GM03348 (cell line): ENCODE results near the gene F8A2.
"Not testable (repeated sequence)": the region's sequence is repeated elsewhere in the genome, so short reads cannot be mapped to it uniquely, and the experiment has no call there.

Experiments used
- DNase-seq: peaks from one replicate; pipeline ENCODE4 v3.0.0; 2012; ENCODE audit warnings: low spot score

The F8A2 gene

DNA sequence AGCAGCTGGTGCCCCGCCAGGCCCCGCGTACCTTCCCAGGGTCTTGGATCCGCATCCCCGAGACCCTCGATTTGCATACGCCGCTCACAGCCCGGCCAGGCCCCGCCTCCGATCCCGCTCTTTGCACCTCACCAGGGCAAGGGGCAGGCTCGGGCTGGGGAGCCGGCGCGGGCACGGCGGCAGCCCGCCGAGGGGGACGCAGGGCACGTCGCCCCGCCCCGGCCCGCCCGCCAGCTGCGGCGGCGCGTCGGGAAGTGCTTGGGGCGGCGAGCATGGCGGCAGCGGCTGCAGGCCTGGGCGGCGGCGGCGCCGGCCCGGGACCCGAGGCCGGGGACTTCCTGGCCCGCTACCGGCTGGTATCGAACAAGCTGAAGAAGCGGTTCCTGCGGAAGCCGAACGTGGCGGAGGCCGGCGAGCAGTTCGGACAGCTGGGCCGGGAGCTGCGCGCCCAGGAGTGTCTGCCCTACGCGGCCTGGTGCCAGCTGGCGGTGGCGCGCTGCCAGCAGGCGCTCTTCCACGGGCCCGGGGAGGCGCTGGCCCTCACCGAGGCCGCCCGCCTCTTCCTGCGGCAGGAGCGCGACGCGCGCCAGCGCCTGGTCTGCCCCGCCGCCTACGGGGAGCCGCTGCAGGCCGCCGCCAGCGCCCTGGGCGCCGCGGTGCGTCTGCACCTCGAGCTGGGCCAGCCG, at the start of gene F8A2:
Gene F8A2, plus strand, starts transcription at position 253 of the 686 bp plus-strand sequence. Its CDS starts 20 bp downstream, at position 273.
- not testable (repeated sequence) for DNase-seq

DNA sequence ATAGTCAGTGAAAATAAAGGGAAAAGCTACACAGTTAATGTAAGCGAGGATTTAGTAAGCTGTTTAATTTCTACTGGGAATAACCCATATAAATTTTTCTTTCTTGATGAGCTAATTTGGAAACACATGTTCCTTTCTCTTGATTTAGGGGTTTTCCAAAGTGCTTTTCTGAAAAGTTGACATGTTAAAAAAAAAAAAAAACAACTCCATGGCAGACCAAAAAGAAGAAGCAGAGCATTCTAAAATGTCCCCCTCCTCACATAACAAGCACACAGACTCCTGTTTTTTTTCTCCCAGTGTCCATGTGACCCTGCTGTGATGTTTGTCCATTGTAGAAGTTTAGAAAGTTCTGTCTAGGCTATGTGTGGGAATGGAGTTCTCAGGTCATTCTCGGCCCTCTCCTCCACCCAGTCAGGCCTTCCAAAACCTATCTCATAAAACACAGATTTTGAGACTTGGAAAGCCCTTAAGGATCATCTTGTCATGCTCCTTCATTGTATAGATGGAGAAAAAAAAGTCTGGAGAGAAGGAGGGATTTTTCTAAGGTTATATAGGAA, 48.3 kb upstream of the F8A2 start:
- DNase-seq = no peak

DNA sequence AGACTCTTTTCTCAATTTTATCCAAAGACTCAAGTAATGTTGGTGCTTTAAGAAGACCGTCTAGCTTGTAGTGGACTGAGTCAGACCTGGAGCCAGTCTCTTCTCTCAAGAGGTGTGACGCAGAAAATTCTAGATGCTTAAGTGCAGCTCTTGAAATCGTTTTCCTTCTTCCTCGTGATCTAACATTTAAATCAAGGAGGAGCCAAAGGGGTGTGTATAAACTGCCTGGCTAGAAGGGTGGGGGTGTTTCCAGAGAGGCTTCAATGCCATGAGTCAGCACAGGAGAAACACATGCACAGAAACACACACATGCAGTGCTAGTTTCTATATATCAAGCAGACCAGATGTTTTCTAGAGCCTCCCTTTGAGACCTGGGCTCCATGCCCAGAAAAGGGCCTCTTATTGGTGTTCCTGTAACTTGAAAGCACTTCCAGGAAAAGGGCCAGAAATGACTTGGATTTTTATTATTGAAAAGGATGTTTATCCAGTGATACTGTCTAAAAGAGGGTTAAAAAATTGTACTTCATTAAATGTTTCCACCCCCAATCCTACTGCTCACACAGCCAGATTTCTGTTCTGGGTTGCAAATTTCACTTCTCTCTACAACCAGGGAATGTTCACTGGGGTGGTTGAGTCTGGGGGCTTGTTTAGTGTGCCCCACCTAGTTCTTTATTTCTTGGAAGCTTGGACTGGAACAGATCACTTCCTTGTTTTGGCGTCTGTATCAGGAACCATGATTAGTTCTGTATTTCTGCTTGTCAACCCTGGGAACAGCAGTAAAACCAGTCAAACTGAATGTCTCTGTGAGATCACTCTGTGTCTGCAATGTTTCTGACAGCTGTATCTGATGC, 47.2 kb upstream of the F8A2 start, which contains the start of gene CLIC2:
Gene CLIC2, minus strand, starts transcription at position 129 of the 851 bp plus-strand sequence. CDS start 187 bp downstream, outside the sequence.
- peak; percentile 27 for DNase-seq

DNA sequence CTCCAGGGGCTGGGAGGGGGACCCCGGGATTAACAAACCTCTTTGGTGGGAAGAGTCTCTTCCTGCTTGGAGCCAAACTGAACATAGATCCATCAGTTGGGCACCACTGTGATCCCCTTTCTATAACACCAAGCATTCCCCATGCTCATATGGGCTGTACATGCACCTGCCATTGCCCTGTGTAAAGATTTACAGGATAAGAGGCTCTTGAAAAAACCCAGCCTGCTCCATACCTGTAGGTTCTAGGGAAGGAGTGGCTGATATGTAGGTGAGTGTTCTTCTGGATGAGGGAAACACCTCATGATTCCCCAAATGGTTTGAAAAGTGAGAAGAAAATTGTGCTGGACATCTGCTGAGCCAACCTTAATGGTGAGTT, 46.6 kb upstream of the F8A2 start:
- DNase-seq = not testable (repeated sequence)

DNA sequence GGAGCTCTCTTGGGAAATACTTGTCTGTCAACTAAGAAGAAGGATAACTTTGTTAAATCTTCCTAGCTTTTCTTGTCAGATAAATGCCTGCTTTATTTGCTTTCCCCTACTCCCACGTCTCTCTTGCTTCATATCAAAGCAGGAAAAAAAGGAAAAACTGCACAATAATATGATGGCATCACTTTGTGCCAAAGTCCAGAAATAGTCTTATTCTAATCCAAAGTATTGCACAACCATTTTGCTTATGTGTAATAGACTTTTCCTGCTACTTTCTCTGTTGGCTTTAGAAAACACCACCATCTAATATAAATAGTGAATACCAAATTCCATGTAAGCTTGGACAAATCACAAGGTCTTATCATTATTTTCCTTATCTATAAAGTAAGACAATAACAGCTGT, 36.2 kb upstream of the F8A2 start:
- not testable (repeated sequence) for DNase-seq

DNA sequence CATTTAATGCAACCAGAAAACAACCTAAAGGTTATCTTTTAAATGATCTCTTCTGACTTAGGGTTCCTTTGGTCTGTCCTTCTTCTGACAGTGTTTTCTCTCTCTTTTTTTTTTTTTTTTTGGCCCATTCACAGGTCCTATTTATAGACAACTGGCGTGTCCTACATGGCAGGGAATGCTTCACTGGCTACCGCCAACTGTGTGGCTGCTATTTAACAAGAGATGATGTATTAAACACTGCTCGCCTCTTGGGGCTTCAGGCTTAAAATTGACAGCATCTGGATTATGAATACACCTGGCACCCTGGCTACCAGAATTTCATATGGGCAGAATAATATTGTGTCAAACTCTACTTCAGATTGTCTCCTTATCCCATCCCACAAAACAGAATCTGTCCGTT, 32.4 kb upstream of the F8A2 start:
- not testable (repeated sequence) for DNase-seq

DNA sequence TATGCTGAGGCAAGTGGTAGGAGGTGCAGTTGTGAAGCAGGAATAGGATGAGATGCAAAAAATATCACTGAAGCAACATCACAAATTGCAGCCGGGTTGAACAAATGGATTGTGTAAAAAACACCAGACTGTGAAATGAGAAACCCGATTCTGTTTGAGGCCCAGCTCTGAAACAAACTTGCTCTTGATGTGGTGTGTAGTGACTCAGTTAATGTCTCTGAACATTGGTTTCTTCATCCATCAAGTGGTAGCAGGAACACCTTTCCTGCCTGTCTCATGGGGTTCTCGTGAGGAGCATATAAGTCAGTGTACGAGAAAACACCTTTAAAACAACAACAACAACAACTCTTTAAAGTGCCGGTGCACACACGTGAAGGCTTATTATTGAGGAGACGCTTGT, 18.2 kb upstream of the F8A2 start:
- not testable (repeated sequence) for DNase-seq

DNA sequence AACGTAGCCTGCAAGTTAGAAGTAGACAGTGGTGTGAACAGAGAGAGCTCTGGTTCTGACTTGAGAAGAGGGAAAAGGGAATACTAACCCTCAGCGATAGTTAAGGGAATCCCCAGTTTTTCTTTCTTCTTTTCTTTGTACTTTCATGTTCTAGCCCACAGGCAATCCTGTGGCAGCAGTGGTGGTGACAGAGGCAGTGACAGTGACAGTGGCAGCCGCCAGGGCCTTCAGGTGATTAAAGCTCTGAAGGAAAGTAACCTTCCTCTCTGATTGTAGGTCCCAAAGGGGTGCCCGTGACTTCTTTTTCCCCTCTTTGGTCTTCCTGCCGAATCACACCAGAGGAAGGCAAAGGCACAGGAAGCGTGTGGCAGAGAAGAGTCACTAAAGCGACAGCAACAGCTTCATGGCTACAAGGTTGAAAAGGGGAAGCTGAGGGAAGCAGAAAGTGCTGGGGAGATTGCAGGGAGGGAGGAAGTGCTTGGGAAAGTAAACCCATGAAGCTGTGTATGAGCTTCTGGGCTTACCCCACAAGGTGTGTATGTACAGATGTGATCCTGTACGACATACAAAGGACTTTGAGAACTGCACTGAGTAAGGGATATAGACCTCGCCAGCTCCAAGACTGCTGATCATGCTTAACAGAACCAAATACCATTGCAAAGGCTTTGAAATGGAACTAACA, 8.0 kb upstream of the F8A2 start:
- not testable (repeated sequence) for DNase-seq

DNA sequence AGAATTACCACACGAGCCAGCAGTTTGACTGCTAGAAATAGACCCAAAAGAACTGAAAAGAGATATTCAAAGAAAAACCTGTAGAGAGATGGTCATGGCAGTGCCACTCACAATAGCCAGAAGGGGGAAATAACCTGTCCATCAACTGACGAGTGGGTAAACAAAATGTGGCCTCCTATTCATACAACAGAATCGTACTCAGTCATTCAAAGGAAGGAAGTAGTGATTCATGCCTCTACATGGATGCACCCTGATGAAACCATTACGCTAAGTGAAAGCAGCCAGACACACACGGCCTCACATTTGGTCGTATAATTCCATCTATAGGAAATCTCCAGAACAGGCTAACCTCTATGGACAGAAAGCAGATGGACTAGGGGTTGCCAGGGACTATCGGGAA, 2.1 kb upstream of the F8A2 start:
- DNase-seq = not testable (repeated sequence)

DNA sequence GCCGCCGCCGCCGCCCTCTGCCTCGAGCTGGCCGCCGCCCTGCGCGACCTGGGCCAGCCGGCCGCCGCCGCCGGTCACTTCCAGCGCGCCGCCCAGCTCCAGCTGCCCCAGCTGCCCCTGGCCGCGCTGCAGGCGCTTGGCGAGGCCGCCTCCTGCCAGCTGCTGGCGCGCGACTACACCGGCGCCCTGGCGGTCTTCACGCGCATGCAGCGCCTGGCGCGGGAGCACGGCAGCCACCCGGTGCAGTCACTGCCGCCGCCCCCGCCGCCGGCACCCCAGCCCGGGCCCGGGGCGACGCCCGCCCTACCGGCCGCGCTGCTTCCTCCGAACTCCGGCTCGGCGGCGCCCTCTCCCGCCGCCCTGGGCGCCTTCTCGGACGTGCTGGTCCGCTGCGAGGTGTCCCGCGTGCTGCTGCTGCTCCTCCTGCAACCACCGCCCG, 653 bp downstream of the F8A2 start:
- DNase-seq = not testable (repeated sequence)

DNA sequence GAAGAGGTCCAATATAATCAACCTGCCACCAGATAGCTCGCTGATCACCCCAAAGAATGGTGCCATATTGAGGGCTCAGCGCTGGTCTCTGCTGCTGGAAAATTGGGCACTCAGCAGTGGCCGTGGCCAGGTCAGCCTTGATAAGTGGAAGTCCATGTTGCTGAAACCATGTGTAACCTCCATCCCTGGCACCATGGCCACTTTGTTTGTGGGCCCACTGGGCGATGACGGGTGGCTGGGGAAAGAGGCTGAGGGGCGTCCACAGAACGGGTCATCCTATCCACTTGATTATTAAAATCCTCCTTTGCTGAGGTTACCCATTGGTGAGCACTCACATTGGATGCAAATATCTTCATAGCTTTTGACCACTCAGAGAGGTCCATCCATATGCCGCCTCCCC, 7.7 kb downstream of the F8A2 start:
- no peak for DNase-seq

DNA sequence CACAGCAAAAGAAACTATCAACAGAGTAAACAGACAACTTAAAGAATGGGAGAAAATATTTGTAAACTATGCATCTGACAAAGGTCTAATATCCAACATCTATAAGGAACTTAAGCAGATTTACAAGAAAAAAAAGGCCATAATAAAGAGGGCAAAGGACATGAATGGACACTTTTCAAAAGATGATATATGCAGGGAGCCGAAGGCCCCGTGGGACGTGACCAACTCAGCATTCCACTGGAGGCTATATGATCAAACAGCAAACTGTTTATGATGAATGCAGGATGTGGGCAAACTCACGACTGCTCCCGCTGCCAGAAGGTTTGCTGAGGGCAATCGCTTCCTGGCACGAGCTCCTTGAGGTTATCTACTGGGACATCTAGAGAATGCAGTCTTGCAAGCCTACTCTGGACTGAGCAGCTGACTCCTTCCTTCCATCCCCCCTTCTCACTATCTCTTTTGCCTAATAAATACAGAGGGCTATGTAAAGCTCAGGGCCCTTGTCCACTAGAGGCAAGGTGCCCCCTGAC, 12.9 kb downstream of the F8A2 start:
- not testable (repeated sequence) for DNase-seq

DNA sequence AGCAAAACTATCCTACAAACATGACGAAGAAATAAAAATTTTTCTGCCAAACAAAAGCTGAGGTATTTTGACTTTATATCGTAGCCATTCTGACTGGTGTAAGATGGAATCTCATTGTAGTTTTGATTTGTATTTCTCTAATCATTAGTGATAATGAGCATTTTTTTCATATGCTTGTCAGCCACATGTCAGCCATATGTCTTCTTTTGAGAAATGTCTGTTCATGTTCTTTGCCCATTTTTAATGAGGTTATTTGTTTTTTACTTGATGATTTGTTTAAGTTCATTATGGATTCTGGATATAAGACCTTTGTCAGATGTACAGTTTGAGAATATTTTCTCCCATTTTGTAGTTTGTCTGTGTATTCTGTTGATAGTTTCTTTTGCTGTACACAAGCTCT, 24.5 kb downstream of the F8A2 start:
- no peak for DNase-seq

DNA sequence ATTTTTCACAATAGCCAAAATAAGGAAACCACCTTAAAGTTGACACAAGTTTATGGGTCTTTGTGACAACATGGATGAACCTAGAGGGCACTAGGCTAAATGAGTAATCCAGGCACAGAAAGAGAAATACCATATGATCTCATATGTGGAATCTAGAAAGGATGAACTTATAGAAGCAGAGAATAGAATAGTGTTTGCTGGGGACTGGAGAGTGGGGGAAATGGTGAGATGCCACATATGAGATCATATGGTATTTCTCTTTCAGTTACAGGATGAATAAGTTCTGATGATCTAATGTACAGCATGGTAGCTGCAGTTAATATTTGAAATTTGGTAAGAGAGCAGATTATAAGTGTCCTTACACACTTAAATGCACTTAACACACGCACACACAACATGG, 35.9 kb downstream of the F8A2 start:
- DNase-seq = no peak
